Liver (tissue), 9 donors: ENCODE measurements around the gene FAM193A. TPM values are rescaled to one million over a fixed set of nuclear protein-coding genes. Genes with fewer than 3 reads are reported as not detected.

Experiments used
- DNase-seq: peaks from one replicate; pipeline ENCODE4 v3.0.0-alpha.2; 2017; ENCODE audit warnings: low spot score
- H3K27ac ChIP-seq, 2 donors: one replicate each; pipeline ENCODE4 v1.7.0; 2013; ENCODE audit warnings: inconsistent platforms in 2 of 2, low read length in 2 of 2, control low read depth in 1 of 2, low read depth in 1 of 2, mild to moderate bottlenecking in 1 of 2
- H3K27me3 ChIP-seq, 4 donors: one replicate each; pipeline versions ENCODE4 v1.6.1 to v1.7.0; 2013; ENCODE audit warnings: low read length in 3 of 4, inconsistent platforms in 1 of 4, mild to moderate bottlenecking in 1 of 4, moderate library complexity in 1 of 4; ENCODE audit not compliant: control insufficient read depth in 4 of 4, insufficient read depth in 4 of 4
- H3K36me3 ChIP-seq, 4 donors: one replicate each; pipeline versions ENCODE4 v1.6.1 to v1.7.0; 2013; ENCODE audit warnings: low read length in 3 of 4, mild to moderate bottlenecking in 3 of 4, low read depth in 1 of 4, moderate library complexity in 1 of 4; ENCODE audit not compliant: control insufficient read depth in 4 of 4, insufficient read depth in 3 of 4
- H3K4me1 ChIP-seq, 4 donors: one replicate each; pipeline versions ENCODE4 v1.6.1 to v1.7.0; 2013; ENCODE audit warnings: low read length in 3 of 4, mild to moderate bottlenecking in 3 of 4, moderate library complexity in 1 of 4; ENCODE audit not compliant: control insufficient read depth in 4 of 4, insufficient read depth in 4 of 4
- H3K4me3 ChIP-seq, 3 donors: one replicate each; pipeline versions ENCODE4 v1.6.1 to v1.7.0; 2013; ENCODE audit warnings: low read length in 3 of 3, control low read depth in 1 of 3, low read depth in 1 of 3, mild to moderate bottlenecking in 1 of 3
- H3K9ac ChIP-seq, 2 donors: one replicate each; pipeline ENCODE4 v1.7.0; 2013; ENCODE audit warnings: low read length in 2 of 2, mild to moderate bottlenecking in 2 of 2, moderate library complexity in 2 of 2, control low read depth in 1 of 2, low read depth in 1 of 2
- H3K9me3 ChIP-seq, 4 donors: one replicate each; pipeline versions ENCODE4 v1.6.1 to v1.7.0; 2013; ENCODE audit warnings: low read length in 3 of 4; ENCODE audit not compliant: control insufficient read depth in 4 of 4
- ATF3 ChIP-seq: IDR thresholded peaks from 2 replicates; pipeline ENCODE4 v1.6.1; 2016; ENCODE audit warnings: antibody characterized with exemption
- CTCF ChIP-seq: fragments of 150-350 bp; IDR thresholded peaks from 2 replicates; pipeline ENCODE4 v1.5.1; 2017; ENCODE audit warnings: improper control_type of control experiment, low read depth, low read length; ENCODE audit not compliant: missing input control
- EGR1 ChIP-seq, 2 donors: IDR thresholded peaks; 2 replicates each; pipeline ENCODE4 v1.6.1; 2016 to 2018; ENCODE audit warnings: antibody characterized with exemption in 2 of 2, low read depth in 2 of 2
- FOXA1 ChIP-seq: IDR thresholded peaks from 2 replicates; pipeline ENCODE4 v1.6.1; 2016; ENCODE audit warnings: antibody characterized with exemption
- GABPA ChIP-seq, 2 donors: IDR thresholded peaks in 1 of 2; conservative IDR thresholded peaks in 1 of 2; 2 replicates each; pipeline ENCODE4 v1.6.1; 2016; ENCODE audit warnings: antibody characterized with exemption in 2 of 2, mild to moderate bottlenecking in 1 of 2, moderate library complexity in 1 of 2
- HNF4A ChIP-seq, 2 donors: conservative IDR thresholded peaks; 2 replicates each; pipeline ENCODE4 v1.6.1; 2016; ENCODE audit warnings: antibody characterized with exemption in 2 of 2, mild to moderate bottlenecking in 2 of 2
- HNF4G ChIP-seq: IDR thresholded peaks from 2 replicates; pipeline ENCODE4 v1.6.1; 2016; ENCODE audit warnings: antibody characterized with exemption
- JUND ChIP-seq, 2 donors: IDR thresholded peaks; 2 replicates each; pipeline ENCODE4 v1.6.1; 2016; ENCODE audit warnings: antibody characterized with exemption in 2 of 2
- MAX ChIP-seq: IDR thresholded peaks from 2 replicates; pipeline ENCODE4 v1.6.1; 2016; ENCODE audit warnings: antibody characterized with exemption
- RAD21 ChIP-seq, 2 donors: IDR thresholded peaks; 2 replicates each; pipeline ENCODE4 v1.6.1; 2016; ENCODE audit warnings: antibody characterized with exemption in 2 of 2, mild to moderate bottlenecking in 2 of 2
- REST ChIP-seq: IDR thresholded peaks from 2 replicates; pipeline ENCODE4 v1.6.1; 2016; ENCODE audit warnings: antibody characterized with exemption, mild to moderate bottlenecking
- RXRA ChIP-seq, 2 donors: IDR thresholded peaks; 2 replicates each; pipeline ENCODE4 v1.6.1; 2017 to 2018; ENCODE audit warnings: antibody characterized with exemption in 2 of 2, mild to moderate bottlenecking in 1 of 2
- SP1 ChIP-seq: IDR thresholded peaks from 2 replicates; pipeline ENCODE4 v1.6.1; 2018; ENCODE audit warnings: antibody characterized with exemption, mild to moderate bottlenecking
- TAF1 ChIP-seq: conservative IDR thresholded peaks from 2 replicates; pipeline ENCODE4 v1.6.1; 2016; ENCODE audit warnings: antibody characterized with exemption, mild to moderate bottlenecking
- YY1 ChIP-seq: IDR thresholded peaks from 2 replicates; pipeline ENCODE4 v1.6.1; 2016; ENCODE audit warnings: antibody characterized with exemption, mild to moderate bottlenecking
- ZBTB33 ChIP-seq: IDR thresholded peaks from 2 replicates; pipeline ENCODE4 v1.6.1; 2016; ENCODE audit warnings: antibody characterized with exemption
- WGBS: extraction: QIAGEN DNeasy Blood & Tissue Kit; methylation state at CpG from one replicate; pipeline ENCODE4 v1.1.7; 2013; 5-methylcytosine and 5-hydroxymethylcytosine counted together
- polyA plus RNA-seq, 2 donors: library from polyadenylated mRNA; stranded (reverse) in 1 of 2; unstranded in 1 of 2; fragments of 200-250 nt in 1 of 2; fragments of >200 nt in 1 of 2; fragmentation: Nextera tagmentation in 1 of 2; extraction: Ambion mirVana in 1 of 2; gene quantifications; one replicate each; pipeline versions ENCODE4 v1.2.1 to v1.2.3, GENCODE V29; 2013 to 2015
- total RNA-seq, 2 donors: library from RNA; depleted of rRNA; stranded (reverse); fragments of >200 nt; gene quantifications; one replicate each; pipeline ENCODE4 v1.2.3, GENCODE V29; 2014
- donor health status: healthy.
- donor health status: healthy.
- donor health status: healthy.
- donor health status: healthy.
- donor health status: healthy.

The FAM193A gene
- total and polyA plus RNA-seq, 4 donors, result 3.9 to 10.2 (median 7.0) TPM

GRCh38 chr4:2638730-2639129 is 102.3 kb downstream of the FAM193A start:
- 96% methylated on average over 7 of the region's 7 CpGs for WGBS
- Histone ChIP-seq H3K36me3 (peaks cover 7 to 44% (median 26%) of the 10 kb centered on the region in 4 donors), H3K4me1 (no peaks in the 10 kb centered on the region), H3K27ac (no peak overlapping the region), H3K9me3 (no peaks in the 10 kb centered on the region), H3K4me3 (no peak overlapping the region), H3K9ac (no peak overlapping the region), H3K27me3 (no peaks in the 10 kb centered on the region)
- no peak for TF ChIP-seq HNF4G
- TF ChIP-seq YY1, result no peak
- TF ChIP-seq HNF4A (conservative IDR thresholded peaks at IDR 0.05), result no peak
- no peak for TF ChIP-seq RXRA (IDR thresholded peaks at IDR 0.05)
- TF ChIP-seq SP1, result no peak
- TF ChIP-seq ZBTB33, result no peak
- no peak for TF ChIP-seq REST
- TF ChIP-seq MAX, result no peak
- TF ChIP-seq GABPA (IDR thresholded peaks at IDR 0.05 in 1 of 2, conservative IDR thresholded peaks at IDR 0.05 in 1 of 2), result no peak
- no peak for TF ChIP-seq ATF3
- no peak for TF ChIP-seq JUND (IDR thresholded peaks at IDR 0.05)
- TF ChIP-seq EGR1 (IDR thresholded peaks at IDR 0.05; ENCODE audit: low read depth in 2 of 2), result no peak
- TF ChIP-seq RAD21 (IDR thresholded peaks at IDR 0.05), result no peak
- no peak for TF ChIP-seq TAF1
- TF ChIP-seq CTCF, result no peak
- no peak for TF ChIP-seq FOXA1
- no peak for DNase-seq

GRCh38 chr4:2642968-2643367 is 106.5 kb downstream of the FAM193A start:
- no peaks in the 10 kb centered on the region for H3K27me3 ChIP-seq
- no peak overlapping the region for H3K27ac ChIP-seq
- WGBS, result 96% methylated on average over 7 of the region's 7 CpGs
- no peak for DNase-seq
- no peak overlapping the region for H3K4me3 ChIP-seq
- peaks cover 5 to 66% (median 32%) of the 10 kb centered on the region in 4 donors for H3K36me3 ChIP-seq
- TF ChIP-seq HNF4G (no peak), EGR1 (IDR thresholded peaks at IDR 0.05; ENCODE audit: low read depth in 2 of 2) (no peak)
- H3K9me3 ChIP-seq, result no peaks in the 10 kb centered on the region
- H3K9ac ChIP-seq, result no peak overlapping the region
- H3K4me1 ChIP-seq, result no peaks in the 10 kb centered on the region
